ENCODE data around the gene USP25. TPM values are rescaled to one million over a fixed set of nuclear protein-coding genes. Genes with fewer than 3 reads are reported as not detected.

The USP25 gene
- total RNA-seq, 4 donors from 2014 or later, result 33.5 to 85.8 (median 53.2) TPM

DNA sequence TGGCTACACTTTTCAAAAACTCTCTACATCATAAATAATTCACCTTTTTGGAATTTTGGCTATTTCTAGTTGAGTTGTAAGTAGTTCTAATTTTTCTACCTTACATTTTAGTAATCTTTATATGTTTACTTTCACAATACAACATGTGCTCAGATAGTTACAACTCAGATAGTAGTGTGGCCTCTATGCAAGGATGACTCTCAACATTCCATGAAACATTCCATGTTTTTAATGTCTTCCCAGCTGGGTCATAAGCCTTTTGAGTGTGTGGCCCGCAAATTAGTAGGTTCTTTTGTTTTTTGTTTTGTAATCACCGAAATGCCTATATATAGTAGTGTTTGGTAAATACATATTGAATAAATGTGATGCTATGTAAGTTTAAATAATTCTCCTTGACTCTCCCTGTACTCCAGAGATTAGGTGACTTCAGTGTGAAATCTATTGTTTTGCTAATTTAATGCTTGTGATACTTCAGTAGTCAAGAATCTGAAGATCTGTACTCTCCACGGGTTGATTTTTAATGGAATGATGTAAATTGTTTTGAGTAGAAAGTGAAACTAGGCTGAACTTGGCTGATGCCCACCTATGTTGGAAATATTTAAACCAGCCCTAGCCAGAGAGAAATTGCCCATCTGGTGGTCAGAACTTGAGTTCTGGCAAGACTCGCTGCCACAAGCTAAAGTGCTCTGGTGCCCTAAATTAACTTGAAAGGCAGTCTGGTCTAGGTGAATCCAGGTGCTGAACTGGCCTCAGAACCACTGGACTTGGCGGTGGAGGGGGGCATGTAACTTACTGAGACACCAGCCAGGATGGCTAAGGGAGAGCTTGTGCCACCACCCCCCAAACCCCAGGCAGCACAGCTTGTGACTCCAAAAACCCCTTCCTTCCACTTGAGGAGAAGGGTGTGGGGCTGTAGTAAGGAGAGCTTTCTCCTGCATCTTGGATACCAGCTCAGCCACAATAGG lies 165.6 kb downstream of the USP25 start:
- no peak for TF ChIP-seq POLR2A (IDR thresholded peaks at IDR 0.05)
- TF ChIP-seq, protein P1, sequence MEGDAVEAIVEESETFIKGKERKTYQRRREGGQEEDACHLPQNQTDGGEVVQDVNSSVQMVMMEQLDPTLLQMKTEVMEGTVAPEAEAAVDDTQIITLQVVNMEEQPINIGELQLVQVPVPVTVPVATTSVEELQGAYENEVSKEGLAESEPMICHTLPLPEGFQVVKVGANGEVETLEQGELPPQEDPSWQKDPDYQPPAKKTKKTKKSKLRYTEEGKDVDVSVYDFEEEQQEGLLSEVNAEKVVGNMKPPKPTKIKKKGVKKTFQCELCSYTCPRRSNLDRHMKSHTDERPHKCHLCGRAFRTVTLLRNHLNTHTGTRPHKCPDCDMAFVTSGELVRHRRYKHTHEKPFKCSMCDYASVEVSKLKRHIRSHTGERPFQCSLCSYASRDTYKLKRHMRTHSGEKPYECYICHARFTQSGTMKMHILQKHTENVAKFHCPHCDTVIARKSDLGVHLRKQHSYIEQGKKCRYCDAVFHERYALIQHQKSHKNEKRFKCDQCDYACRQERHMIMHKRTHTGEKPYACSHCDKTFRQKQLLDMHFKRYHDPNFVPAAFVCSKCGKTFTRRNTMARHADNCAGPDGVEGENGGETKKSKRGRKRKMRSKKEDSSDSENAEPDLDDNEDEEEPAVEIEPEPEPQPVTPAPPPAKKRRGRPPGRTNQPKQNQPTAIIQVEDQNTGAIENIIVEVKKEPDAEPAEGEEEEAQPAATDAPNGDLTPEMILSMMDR (IDR thresholded peaks at IDR 0.05), result no peak
- peaks cover 0 to 1% (median 0%) of the 10 kb centered on the region in 4 donors for H3K9me3 ChIP-seq

DNA sequence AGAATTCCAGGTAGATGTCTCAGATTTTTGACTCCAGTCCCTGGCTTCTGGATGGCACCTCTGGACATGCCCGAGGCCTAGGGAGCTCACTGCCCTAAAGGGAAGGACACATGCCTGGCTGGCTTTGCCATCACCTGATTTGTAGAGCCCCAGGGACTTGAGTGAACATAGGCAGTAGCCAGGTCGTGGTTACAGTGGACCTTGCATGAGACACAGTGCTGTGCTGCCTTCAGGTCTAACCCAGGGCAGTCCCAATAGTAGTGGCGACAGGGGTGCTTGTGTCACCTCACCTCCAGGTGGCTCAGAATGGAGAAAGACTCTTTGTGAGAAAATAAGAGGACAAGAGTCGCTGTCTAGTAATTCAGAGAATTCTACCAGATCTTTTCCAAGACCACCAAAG lies 166.7 kb downstream of the USP25 start:
- Histone ChIP-seq H3K4me1 (no peaks in the 10 kb centered on the region), H3K9me3 (peaks cover 0 to 7% (median 0%) of the 10 kb centered on the region in 4 donors), H3K27ac (no peak overlapping the region), H3K36me3 (no peaks in the 10 kb centered on the region), H3K27me3 (no peaks in the 10 kb centered on the region), H3K4me3 (no peak overlapping the region)
- TF ChIP-seq, protein P1 (IDR thresholded peaks at IDR 0.05), result no peak
- TF ChIP-seq POLR2A (IDR thresholded peaks at IDR 0.05), result no peak
- no peak for DNase-seq

More for the DNA sequence above, 165.6 kb downstream of the USP25 start:
- Histone ChIP-seq H3K36me3 (no peaks in the 10 kb centered on the region), H3K4me1 (no peaks in the 10 kb centered on the region), H3K27ac (no peak overlapping the region), H3K27me3 (no peaks in the 10 kb centered on the region), H3K4me3 (no peak overlapping the region)
- no peak for DNase-seq

GRCh38 chr21:15904389-15904788 lies 174.6 kb downstream of the USP25 start:
- no peak for TF ChIP-seq POLR2A (IDR thresholded peaks at IDR 0.05)
- Histone ChIP-seq H3K4me1 (no peaks in the 10 kb centered on the region), H3K4me3 (no peak overlapping the region), H3K27me3 (no peaks in the 10 kb centered on the region), H3K27ac (no peak overlapping the region), H3K9me3 (peaks cover 0 to 12% (median 0%) of the 10 kb centered on the region in 4 donors), H3K36me3 (no peaks in the 10 kb centered on the region)
- no peak for DNase-seq

DNA sequence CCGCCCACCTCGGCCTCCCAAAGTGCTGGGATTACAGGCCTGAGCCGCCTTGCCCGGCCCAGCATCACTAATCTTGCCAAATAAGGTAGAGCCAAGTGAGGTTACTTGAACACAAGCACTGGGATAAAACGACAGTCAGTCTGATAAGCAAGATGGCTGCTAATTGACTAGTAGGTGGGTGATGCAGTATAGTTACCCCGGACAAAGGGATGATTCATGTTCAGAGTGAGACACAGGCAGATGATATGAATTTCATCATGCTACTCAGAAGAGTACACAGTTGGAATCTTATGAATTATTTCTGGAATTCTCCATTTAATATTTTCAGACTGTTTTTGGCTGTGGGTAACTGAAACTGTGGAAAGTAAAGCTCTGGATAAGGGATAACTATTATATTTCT lies 178.4 kb downstream of the USP25 start:
- TF ChIP-seq, protein P1 (IDR thresholded peaks at IDR 0.05), result no peak
- no peak for TF ChIP-seq POLR2A (IDR thresholded peaks at IDR 0.05)
- no peak overlapping the region for H3K27ac ChIP-seq
- no peaks in the 10 kb centered on the region for H3K36me3 ChIP-seq
- peaks cover 0 to 3% (median 0%) of the 10 kb centered on the region in 4 donors for H3K9me3 ChIP-seq
- DNase-seq, result no peak
- H3K27me3 ChIP-seq, result no peaks in the 10 kb centered on the region
- no peak overlapping the region for H3K4me3 ChIP-seq
- no peaks in the 10 kb centered on the region for H3K4me1 ChIP-seq

DNA sequence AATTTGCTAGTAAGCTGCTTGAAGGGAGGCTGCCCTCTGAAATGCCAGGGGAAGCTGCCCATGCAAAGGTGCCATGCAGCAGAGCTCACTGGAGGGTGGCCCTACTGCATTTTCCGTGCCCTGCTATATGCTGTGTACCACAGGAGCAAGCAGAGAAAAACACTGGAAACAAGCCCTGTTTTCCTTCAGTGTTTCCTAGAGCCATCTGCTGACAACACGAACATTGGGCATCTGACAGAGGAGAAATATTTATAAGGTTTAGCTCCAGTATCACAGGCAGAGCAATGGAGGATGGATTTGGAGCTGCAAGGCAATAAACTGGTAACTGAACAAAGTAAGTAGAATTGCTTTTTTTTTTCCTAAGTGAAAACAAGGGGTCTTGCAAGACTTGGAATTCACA lies 198.4 kb downstream of the USP25 start:
- no peaks in the 10 kb centered on the region for H3K36me3 ChIP-seq
- no peaks in the 10 kb centered on the region for H3K9me3 ChIP-seq
- no peak for TF ChIP-seq POLR2A (IDR thresholded peaks at IDR 0.05)
- TF ChIP-seq, protein P1 (IDR thresholded peaks at IDR 0.05), result no peak
- no peaks in the 10 kb centered on the region for H3K4me1 ChIP-seq
- no peak for DNase-seq
- H3K27me3 ChIP-seq, result no peaks in the 10 kb centered on the region
- H3K4me3 ChIP-seq, result no peak overlapping the region
- no peak overlapping the region for H3K27ac ChIP-seq

DNA sequence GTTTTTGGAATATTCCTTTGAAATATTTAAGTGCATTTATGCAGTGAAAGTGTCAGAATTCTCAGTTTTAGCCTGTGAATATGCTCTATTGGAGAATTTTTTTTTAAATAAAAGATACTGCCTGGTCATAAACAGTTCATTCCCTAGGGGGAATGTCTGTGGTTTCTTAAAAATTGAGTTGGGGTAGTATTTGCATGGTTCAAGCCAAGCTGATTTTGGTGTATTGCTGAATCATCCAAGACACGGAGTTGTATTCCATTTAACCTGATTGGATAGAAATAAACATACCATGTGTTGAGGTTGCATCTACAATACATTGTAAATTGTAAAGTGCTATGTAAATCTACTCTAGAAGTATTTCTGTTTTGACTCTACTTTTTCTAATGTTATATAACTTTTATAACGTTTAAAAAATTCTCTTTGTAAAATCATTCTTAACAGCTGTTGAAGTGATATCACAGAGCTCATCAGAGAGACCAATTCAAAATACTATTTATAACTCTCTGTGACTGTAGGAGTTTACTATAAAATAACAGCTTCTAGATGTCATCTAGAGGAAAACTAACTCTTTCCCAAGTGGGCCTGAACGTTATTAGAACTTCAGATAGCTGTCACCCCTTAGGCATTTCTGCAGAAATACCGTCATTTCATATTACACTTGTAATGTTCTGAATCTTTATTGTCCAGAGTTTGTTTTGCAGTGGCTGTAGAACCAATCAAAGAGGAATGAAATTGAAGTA lies 199.1 kb downstream of the USP25 start:
- no peak overlapping the region for H3K4me3 ChIP-seq
- H3K27me3 ChIP-seq, result no peaks in the 10 kb centered on the region
- H3K4me1 ChIP-seq, result no peaks in the 10 kb centered on the region
- H3K9me3 ChIP-seq, result no peaks in the 10 kb centered on the region
- H3K27ac ChIP-seq, result no peak overlapping the region
- H3K36me3 ChIP-seq, result no peaks in the 10 kb centered on the region
- no peak for DNase-seq
- TF ChIP-seq, protein P1 (IDR thresholded peaks at IDR 0.05), result no peak
- TF ChIP-seq POLR2A (IDR thresholded peaks at IDR 0.05), result no peak
